Measurements from ENCODE around the gene ANKRD20A1. TPM values are rescaled to one million over a fixed set of nuclear protein-coding genes. Genes with fewer than 3 reads are reported as not detected.

ANKRD20A1 gene
- not detected in 2 replicates for total RNA-seq

DNA sequence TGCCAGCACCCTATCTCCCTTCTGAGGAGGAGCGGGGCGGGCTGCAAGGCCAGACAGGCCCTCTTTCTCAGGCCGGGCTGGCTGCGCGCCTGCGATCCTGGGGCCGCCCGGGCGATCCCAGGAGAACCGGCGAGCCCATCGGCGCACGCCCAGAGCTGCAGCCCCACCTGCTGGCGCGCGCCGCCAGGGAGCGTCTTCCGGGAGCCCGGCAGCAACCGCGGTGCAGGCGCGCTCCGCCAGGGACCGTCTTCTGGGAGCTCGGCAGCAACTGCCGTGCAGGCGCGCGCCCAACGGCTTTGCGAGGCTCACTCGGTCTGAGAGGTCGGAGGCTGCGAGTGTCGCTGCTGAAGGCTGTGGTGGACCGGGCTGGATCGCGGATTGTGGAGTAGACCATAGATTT lies at the start of gene ANKRD20A1:
TSS of gene ANKRD20A1 (plus strand) at position 61 of the 400 bp plus-strand sequence. CDS start 496 bp downstream, outside the sequence.

Data from tracheal epithelial cell (primary cell).